GM19467 (cell line): ENCODE measurements around the gene EEF1AKMT3.
"Not testable (repeated sequence)": the region's sequence is repeated elsewhere in the genome, so short reads cannot be mapped to it uniquely, and the experiment has no call there.

Experiments used
- ATAC-seq: cut with Tn5 transposase; IDR thresholded peaks from one replicate; pipeline ENCODE4 v1.9.1; 2021; ENCODE audit warnings: mild to moderate bottlenecking, moderate library complexity; ENCODE audit not compliant: unreplicated experiment

The EEF1AKMT3 gene

GRCh38 chr12:57815177-57816000, 43.0 kb downstream of the EEF1AKMT3 start:
- ATAC-seq, result no peak

GRCh38 chr12:57816001-57816854, 43.8 kb downstream of the EEF1AKMT3 start:
- ATAC-seq, result no peak

- ATAC-seq, result no peak
These were observed 44.4 kb downstream of the EEF1AKMT3 start for GRCh38 chr12:57816855-57817151.

GRCh38 chr12:57817261-57817989, 45.0 kb downstream of the EEF1AKMT3 start:
- ATAC-seq, result no peak

- not testable (repeated sequence) for ATAC-seq
These were observed 45.5 kb downstream of the EEF1AKMT3 start for GRCh38 chr12:57817990-57818331.

GRCh38 chr12:57820119-57820518, 47.7 kb downstream of the EEF1AKMT3 start:
- not testable (repeated sequence) for ATAC-seq

GRCh38 chr12:57821015-57821414, 48.6 kb downstream of the EEF1AKMT3 start:
- ATAC-seq, result not testable (repeated sequence)

GRCh38 chr12:57821474-57822214, 49.2 kb downstream of the EEF1AKMT3 start:
- ATAC-seq, result no peak

GRCh38 chr12:57822392-57823130, 50.1 kb downstream of the EEF1AKMT3 start:
- no peak for ATAC-seq

- no peak for ATAC-seq
These were observed 50.9 kb downstream of the EEF1AKMT3 start for GRCh38 chr12:57823131-57823907.

- ATAC-seq, result no peak
These were observed 51.7 kb downstream of the EEF1AKMT3 start for GRCh38 chr12:57823908-57824640.

GRCh38 chr12:57825451-57825850, 53.0 kb downstream of the EEF1AKMT3 start:
- no peak for ATAC-seq

GRCh38 chr12:57826400-57826799, 54.0 kb downstream of the EEF1AKMT3 start:
- ATAC-seq, result no peak

- ATAC-seq, result no peak
These were observed 54.6 kb downstream of the EEF1AKMT3 start for GRCh38 chr12:57826966-57827365.

GRCh38 chr12:57829025-57829777, 56.8 kb downstream of the EEF1AKMT3 start:
- ATAC-seq, result no peak

GRCh38 chr12:57830393-57830792, 58.0 kb downstream of the EEF1AKMT3 start:
- no peak for ATAC-seq
